WTC11 (cell line): ENCODE data around the gene GDF7.

Experiments used
- NR2C2 ChIP-seq: sonication (generic); formaldehyde crosslinking; IDR thresholded peaks from 2 replicates; pipeline ENCODE4 v1.8.0; 2022; ENCODE audit warnings: mild to moderate bottlenecking, missing genetic modification reagents
- TF ChIP-seq, protein P1 (sequence below): fragments of 200-600 bp; IDR thresholded peaks from 2 replicates; pipeline ENCODE4 v1.8.0; 2022; ENCODE audit warnings: antibody characterized with exemption
- TF ChIP-seq, protein P2 (sequence below): sonication (generic); formaldehyde crosslinking; conservative IDR thresholded peaks from 2 replicates; pipeline ENCODE4 v1.8.1; 2022; ENCODE audit warnings: mild to moderate bottlenecking, missing genetic modification reagents
- TF ChIP-seq, protein P3 (sequence below): sonication (generic); formaldehyde crosslinking; IDR thresholded peaks from 2 replicates; pipeline ENCODE4 v1.8.0; 2022; ENCODE audit warnings: mild to moderate bottlenecking, missing genetic modification reagents
- TF ChIP-seq, protein P4 (sequence below): sonication (generic); formaldehyde crosslinking; IDR thresholded peaks from 2 replicates; pipeline ENCODE4 v1.8.0; 2022; ENCODE audit warnings: mild to moderate bottlenecking, missing genetic modification reagents

DNA sequence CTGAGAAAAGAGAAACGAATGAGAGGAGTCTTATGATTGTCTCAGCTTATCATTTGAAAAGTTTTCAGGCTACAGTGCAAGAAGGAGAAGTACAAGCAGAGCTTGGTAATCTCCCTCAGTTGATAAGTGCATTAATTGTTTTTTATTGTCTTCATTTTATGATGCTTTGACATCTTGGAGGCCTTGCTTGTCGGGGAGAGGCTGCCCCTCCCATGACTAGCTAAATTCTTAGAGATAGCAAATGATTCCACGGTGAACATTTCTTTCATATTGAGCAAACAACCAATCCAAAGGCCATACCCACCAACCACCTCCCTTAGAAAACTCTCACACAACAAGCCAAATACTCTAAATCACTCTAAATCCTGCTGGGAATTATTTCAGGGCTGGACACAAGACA is 39.8 kb downstream of the GDF7 start:
- TF ChIP-seq, protein P1, sequence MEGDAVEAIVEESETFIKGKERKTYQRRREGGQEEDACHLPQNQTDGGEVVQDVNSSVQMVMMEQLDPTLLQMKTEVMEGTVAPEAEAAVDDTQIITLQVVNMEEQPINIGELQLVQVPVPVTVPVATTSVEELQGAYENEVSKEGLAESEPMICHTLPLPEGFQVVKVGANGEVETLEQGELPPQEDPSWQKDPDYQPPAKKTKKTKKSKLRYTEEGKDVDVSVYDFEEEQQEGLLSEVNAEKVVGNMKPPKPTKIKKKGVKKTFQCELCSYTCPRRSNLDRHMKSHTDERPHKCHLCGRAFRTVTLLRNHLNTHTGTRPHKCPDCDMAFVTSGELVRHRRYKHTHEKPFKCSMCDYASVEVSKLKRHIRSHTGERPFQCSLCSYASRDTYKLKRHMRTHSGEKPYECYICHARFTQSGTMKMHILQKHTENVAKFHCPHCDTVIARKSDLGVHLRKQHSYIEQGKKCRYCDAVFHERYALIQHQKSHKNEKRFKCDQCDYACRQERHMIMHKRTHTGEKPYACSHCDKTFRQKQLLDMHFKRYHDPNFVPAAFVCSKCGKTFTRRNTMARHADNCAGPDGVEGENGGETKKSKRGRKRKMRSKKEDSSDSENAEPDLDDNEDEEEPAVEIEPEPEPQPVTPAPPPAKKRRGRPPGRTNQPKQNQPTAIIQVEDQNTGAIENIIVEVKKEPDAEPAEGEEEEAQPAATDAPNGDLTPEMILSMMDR: no peak
- no peak for TF ChIP-seq NR2C2 (CRISPR knock-in tag)
- TF ChIP-seq, protein P2, sequence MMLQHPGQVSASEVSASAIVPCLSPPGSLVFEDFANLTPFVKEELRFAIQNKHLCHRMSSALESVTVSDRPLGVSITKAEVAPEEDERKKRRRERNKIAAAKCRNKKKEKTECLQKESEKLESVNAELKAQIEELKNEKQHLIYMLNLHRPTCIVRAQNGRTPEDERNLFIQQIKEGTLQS (CRISPR knock-in tag): no peak
- TF ChIP-seq, protein P3, sequence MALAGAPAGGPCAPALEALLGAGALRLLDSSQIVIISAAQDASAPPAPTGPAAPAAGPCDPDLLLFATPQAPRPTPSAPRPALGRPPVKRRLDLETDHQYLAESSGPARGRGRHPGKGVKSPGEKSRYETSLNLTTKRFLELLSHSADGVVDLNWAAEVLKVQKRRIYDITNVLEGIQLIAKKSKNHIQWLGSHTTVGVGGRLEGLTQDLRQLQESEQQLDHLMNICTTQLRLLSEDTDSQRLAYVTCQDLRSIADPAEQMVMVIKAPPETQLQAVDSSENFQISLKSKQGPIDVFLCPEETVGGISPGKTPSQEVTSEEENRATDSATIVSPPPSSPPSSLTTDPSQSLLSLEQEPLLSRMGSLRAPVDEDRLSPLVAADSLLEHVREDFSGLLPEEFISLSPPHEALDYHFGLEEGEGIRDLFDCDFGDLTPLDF: no peak
- TF ChIP-seq, protein P4, sequence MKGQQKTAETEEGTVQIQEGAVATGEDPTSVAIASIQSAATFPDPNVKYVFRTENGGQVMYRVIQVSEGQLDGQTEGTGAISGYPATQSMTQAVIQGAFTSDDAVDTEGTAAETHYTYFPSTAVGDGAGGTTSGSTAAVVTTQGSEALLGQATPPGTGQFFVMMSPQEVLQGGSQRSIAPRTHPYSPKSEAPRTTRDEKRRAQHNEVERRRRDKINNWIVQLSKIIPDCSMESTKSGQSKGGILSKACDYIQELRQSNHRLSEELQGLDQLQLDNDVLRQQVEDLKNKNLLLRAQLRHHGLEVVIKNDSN (CRISPR knock-in tag): no peak
